ENCODE measurements around the gene LPAR1.
"Not testable (repeated sequence)": the region's sequence is repeated elsewhere in the genome, so short reads cannot be mapped to it uniquely, and the experiment has no call there.

LPAR1 gene

DNA sequence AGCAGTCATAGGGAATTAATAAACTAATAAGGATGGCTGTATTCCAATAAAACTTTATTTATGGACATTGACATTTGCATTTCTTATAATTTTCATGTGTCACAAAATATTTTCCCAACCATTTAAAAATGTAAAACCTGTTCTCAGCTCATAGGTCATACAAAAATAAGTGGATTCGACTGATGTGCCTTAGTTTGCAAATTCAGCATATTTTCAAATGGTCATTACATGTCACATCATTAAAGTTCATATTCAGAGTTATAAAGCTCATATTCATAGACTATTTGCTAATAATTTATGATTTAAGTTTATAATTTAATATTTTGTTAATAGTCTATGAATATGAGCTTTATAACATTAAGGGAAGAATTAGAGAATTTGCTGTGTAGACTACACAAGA lies 166.5 kb downstream of the LPAR1 start:
- no peaks in the 10 kb centered on the region for H3K9me3 ChIP-seq (ENCODE audit: insufficient read depth, low read depth, low read length)
- no peaks in the 10 kb centered on the region for H3K79me2 ChIP-seq (ENCODE audit: insufficient read depth, low read length)
- TF ChIP-seq EZH2phosphoT487 (IDR thresholded peaks at IDR 0.05; ENCODE audit: borderline replicate concordance), result no peak
- TF ChIP-seq, protein P1, sequence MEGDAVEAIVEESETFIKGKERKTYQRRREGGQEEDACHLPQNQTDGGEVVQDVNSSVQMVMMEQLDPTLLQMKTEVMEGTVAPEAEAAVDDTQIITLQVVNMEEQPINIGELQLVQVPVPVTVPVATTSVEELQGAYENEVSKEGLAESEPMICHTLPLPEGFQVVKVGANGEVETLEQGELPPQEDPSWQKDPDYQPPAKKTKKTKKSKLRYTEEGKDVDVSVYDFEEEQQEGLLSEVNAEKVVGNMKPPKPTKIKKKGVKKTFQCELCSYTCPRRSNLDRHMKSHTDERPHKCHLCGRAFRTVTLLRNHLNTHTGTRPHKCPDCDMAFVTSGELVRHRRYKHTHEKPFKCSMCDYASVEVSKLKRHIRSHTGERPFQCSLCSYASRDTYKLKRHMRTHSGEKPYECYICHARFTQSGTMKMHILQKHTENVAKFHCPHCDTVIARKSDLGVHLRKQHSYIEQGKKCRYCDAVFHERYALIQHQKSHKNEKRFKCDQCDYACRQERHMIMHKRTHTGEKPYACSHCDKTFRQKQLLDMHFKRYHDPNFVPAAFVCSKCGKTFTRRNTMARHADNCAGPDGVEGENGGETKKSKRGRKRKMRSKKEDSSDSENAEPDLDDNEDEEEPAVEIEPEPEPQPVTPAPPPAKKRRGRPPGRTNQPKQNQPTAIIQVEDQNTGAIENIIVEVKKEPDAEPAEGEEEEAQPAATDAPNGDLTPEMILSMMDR (conservative IDR thresholded peaks at IDR 0.05; ENCODE audit: low read length), result no peak
- H3K9me2 ChIP-seq (replicated peaks; ENCODE audit: low read depth, low read length), result no peaks in the 10 kb centered on the region
- no peak overlapping the region for H3K9ac ChIP-seq (ENCODE audit: low read depth, low read length, poor library complexity, severe bottlenecking)
- H3K27me3 ChIP-seq (ENCODE audit: insufficient read depth, low read length, poor library complexity, severe bottlenecking), result no peaks in the 10 kb centered on the region
- no peak overlapping the region for H3K4me3 ChIP-seq (ENCODE audit: low read length, poor library complexity, severe bottlenecking)
- no peak overlapping the region for H2AFZ ChIP-seq (ENCODE audit: low read length)
- H3K4me2 ChIP-seq (ENCODE audit: low read depth, low read length, poor library complexity, severe bottlenecking), result no peak overlapping the region
- H3K36me3 ChIP-seq (ENCODE audit: insufficient read depth, low read length), result no peaks in the 10 kb centered on the region
- no peaks in the 10 kb centered on the region for H4K20me1 ChIP-seq (ENCODE audit: insufficient read depth, low read length, poor library complexity, severe bottlenecking)
- H3K4me1 ChIP-seq (ENCODE audit: insufficient read depth, low read length, poor library complexity, severe bottlenecking), result no peaks in the 10 kb centered on the region
- no peaks in the 10 kb centered on the region for H3F3A ChIP-seq (ENCODE audit: low read depth)

GRCh38 chr9:110869931-110870330 lies 168.3 kb downstream of the LPAR1 start:
- no peaks in the 10 kb centered on the region for H4K20me1 ChIP-seq (ENCODE audit: insufficient read depth, low read length, poor library complexity, severe bottlenecking)
- no peaks in the 10 kb centered on the region for H3F3A ChIP-seq (ENCODE audit: low read depth)
- TF ChIP-seq EZH2phosphoT487 (IDR thresholded peaks at IDR 0.05; ENCODE audit: borderline replicate concordance), result no peak
- TF ChIP-seq, protein P1 (conservative IDR thresholded peaks at IDR 0.05; ENCODE audit: low read length), result no peak
- H3K9ac ChIP-seq (ENCODE audit: low read depth, low read length, poor library complexity, severe bottlenecking), result no peak overlapping the region
- H3K4me2 ChIP-seq (ENCODE audit: low read depth, low read length, poor library complexity, severe bottlenecking), result no peak overlapping the region
- no peaks in the 10 kb centered on the region for H3K79me2 ChIP-seq (ENCODE audit: insufficient read depth, low read length)
- H3K4me3 ChIP-seq (ENCODE audit: low read length, poor library complexity, severe bottlenecking), result no peak overlapping the region
- no peaks in the 10 kb centered on the region for H3K4me1 ChIP-seq (ENCODE audit: insufficient read depth, low read length, poor library complexity, severe bottlenecking)
- H3K27me3 ChIP-seq (ENCODE audit: insufficient read depth, low read length, poor library complexity, severe bottlenecking), result no peaks in the 10 kb centered on the region
- no peaks in the 10 kb centered on the region for H3K9me3 ChIP-seq (ENCODE audit: insufficient read depth, low read depth, low read length)
- H2AFZ ChIP-seq (ENCODE audit: low read length), result no peak overlapping the region
- H3K9me2 ChIP-seq (replicated peaks; ENCODE audit: low read depth, low read length), result 0 out of 2 replicates have a peak, but pooled peaks cover 4% of the 10 kb centered on the region
- H3K36me3 ChIP-seq (ENCODE audit: insufficient read depth, low read length), result no peaks in the 10 kb centered on the region

- no peak overlapping the region for H3K4me3 ChIP-seq (ENCODE audit: low read length, poor library complexity, severe bottlenecking)
- H3K4me1 ChIP-seq (ENCODE audit: insufficient read depth, low read length, poor library complexity, severe bottlenecking), result no peaks in the 10 kb centered on the region
- H3K9me2 ChIP-seq (replicated peaks; ENCODE audit: low read depth, low read length), result 0 out of 2 replicates have a peak, but pooled peaks cover 4% of the 10 kb centered on the region
- H3K79me2 ChIP-seq (ENCODE audit: insufficient read depth, low read length), result no peaks in the 10 kb centered on the region
- no peaks in the 10 kb centered on the region for H4K20me1 ChIP-seq (ENCODE audit: insufficient read depth, low read length, poor library complexity, severe bottlenecking)
- no peak overlapping the region for H3K9ac ChIP-seq (ENCODE audit: low read depth, low read length, poor library complexity, severe bottlenecking)
- no peaks in the 10 kb centered on the region for H3F3A ChIP-seq (ENCODE audit: low read depth)
- H3K9me3 ChIP-seq (ENCODE audit: insufficient read depth, low read depth, low read length), result 0 out of 2 replicates have a peak, but pooled peaks cover 3% of the 10 kb centered on the region
- H2AFZ ChIP-seq (ENCODE audit: low read length), result no peak overlapping the region
- no peaks in the 10 kb centered on the region for H3K27me3 ChIP-seq (ENCODE audit: insufficient read depth, low read length, poor library complexity, severe bottlenecking)
- no peaks in the 10 kb centered on the region for H3K36me3 ChIP-seq (ENCODE audit: insufficient read depth, low read length)
- TF ChIP-seq, protein P1 (conservative IDR thresholded peaks at IDR 0.05; ENCODE audit: low read length), result no peak
- no peak for TF ChIP-seq EZH2phosphoT487 (IDR thresholded peaks at IDR 0.05; ENCODE audit: borderline replicate concordance)
- H3K4me2 ChIP-seq (ENCODE audit: low read depth, low read length, poor library complexity, severe bottlenecking), result no peak overlapping the region
Measured at GRCh38 chr9:110864011-110864410, 174.3 kb downstream of the LPAR1 start.

- H2AFZ ChIP-seq (ENCODE audit: low read length); H3F3A ChIP-seq (ENCODE audit: low read depth); H3K9ac ChIP-seq (ENCODE audit: low read depth, low read length, poor library complexity, severe bottlenecking); H3K9me2 ChIP-seq (replicated peaks; ENCODE audit: low read depth, low read length); H3K4me2 ChIP-seq (ENCODE audit: low read depth, low read length, poor library complexity, severe bottlenecking); H3K27me3 ChIP-seq (ENCODE audit: insufficient read depth, low read length, poor library complexity, severe bottlenecking); H3K36me3 ChIP-seq (ENCODE audit: insufficient read depth, low read length); H3K4me1 ChIP-seq (ENCODE audit: insufficient read depth, low read length, poor library complexity, severe bottlenecking); H4K20me1 ChIP-seq (ENCODE audit: insufficient read depth, low read length, poor library complexity, severe bottlenecking); H3K9me3 ChIP-seq (ENCODE audit: insufficient read depth, low read depth, low read length); H3K79me2 ChIP-seq (ENCODE audit: insufficient read depth, low read length); H3K4me3 ChIP-seq (ENCODE audit: low read length, poor library complexity, severe bottlenecking): not testable (repeated sequence)
Measured at GRCh38 chr9:110861370-110862110, 176.7 kb downstream of the LPAR1 start.
